ENCODE results near the gene MYO15A.

MYO15A gene, protein sequence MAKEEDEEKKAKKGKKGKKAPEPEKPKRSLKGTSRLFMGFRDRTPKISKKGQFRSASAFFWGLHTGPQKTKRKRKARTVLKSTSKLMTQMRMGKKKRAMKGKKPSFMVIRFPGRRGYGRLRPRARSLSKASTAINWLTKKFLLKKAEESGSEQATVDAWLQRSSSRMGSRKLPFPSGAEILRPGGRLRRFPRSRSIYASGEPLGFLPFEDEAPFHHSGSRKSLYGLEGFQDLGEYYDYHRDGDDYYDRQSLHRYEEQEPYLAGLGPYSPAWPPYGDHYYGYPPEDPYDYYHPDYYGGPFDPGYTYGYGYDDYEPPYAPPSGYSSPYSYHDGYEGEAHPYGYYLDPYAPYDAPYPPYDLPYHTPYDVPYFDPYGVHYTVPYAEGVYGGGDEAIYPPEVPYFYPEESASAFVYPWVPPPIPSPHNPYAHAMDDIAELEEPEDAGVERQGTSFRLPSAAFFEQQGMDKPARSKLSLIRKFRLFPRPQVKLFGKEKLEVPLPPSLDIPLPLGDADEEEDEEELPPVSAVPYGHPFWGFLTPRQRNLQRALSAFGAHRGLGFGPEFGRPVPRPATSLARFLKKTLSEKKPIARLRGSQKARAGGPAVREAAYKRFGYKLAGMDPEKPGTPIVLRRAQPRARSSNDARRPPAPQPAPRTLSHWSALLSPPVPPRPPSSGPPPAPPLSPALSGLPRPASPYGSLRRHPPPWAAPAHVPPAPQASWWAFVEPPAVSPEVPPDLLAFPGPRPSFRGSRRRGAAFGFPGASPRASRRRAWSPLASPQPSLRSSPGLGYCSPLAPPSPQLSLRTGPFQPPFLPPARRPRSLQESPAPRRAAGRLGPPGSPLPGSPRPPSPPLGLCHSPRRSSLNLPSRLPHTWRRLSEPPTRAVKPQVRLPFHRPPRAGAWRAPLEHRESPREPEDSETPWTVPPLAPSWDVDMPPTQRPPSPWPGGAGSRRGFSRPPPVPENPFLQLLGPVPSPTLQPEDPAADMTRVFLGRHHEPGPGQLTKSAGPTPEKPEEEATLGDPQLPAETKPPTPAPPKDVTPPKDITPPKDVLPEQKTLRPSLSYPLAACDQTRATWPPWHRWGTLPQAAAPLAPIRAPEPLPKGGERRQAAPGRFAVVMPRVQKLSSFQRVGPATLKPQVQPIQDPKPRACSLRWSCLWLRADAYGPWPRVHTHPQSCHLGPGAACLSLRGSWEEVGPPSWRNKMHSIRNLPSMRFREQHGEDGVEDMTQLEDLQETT (N-terminal part only)

DNA sequence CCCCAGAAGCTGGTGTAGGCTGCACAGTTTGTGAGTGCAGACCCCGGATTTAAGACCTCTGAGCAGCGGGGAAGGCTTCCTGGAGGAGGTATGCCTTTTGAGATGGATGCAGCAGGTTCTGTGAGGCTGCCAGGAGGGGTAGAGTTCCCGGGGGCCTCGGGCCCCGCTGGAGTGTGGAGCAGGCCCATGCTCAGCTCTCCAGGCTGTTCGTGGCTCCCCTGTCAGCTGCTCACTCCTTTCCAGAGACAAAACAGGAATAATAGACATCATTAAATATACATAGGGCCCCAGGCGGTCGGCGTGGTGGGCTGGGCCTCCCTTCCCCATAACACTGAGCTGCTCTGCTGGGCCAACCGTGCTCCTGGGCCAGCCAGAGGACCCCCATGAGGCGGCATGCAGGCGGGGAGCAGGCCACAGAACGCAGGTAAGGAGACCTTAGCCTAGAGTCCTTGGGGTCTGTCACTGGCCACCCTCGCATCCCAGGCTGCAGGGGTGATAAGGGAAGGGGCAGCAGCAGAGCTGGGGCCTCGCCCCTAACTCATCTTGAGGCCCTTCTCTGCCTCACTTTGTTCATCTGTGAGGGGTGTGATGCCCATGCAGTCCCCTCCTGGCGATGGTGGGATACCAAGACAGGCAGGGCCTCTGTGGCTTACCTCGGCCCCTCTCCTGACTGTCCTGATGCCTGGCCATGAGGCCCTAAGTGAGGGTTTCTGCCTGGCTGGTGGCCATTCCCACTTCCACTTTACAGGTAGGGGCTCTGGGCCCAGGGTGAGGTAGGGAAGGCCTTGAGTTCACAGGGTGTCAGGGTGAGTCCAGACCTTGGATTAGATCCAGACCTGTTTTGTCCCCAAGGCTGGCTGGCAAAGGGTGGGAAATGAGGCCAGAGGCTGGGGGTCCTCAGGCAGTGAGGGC lies at the start of gene MYO15A:
MYO15A (plus strand) TSS at position 356 of the 912 bp plus-strand sequence. CDS start 10,045 bp downstream, outside the sequence.
- H3K9ac ChIP-seq (ENCODE audit: low read depth, low read length), result no peak within 1 kb of the TSS
- H3K4me1 ChIP-seq (ENCODE audit: insufficient read depth, low read length), result peaks cover 7% of the 10 kb centered on the region
- H3K9me3 ChIP-seq (ENCODE audit: control insufficient read depth, insufficient read depth, low read length), result no peaks in the 10 kb centered on the region
- peaks cover 2% of the 10 kb centered on the region for H3K36me3 ChIP-seq (ENCODE audit: insufficient read depth, low read length)

DNA sequence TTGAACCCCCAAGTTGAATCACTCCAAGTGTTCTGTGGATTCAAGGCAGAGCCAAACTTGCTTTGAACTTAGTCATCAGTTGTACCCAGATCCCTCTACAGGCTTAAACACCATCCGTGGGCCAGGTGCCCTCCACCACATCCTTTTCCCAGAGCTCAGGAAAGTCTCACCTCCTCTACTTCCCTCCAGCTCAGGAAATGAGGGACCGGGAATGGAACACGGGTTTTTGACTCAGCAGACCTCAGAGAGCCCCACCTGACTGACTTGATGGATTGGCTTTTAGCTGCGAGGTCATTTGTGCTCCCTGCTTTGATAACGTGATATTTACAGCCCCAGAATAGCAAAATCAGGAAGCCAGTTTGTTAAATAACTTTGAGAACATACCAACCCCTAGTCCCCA lies 49.3 kb upstream of the MYO15A start:
- no peaks in the 10 kb centered on the region for H3K9me3 ChIP-seq (ENCODE audit: control insufficient read depth, insufficient read depth, low read length)
- peaks cover 3% of the 10 kb centered on the region; the same call in 1 of the 2 replicates for H3K36me3 ChIP-seq (ENCODE audit: insufficient read depth, low read length)
- H3K9ac ChIP-seq (ENCODE audit: low read depth, low read length), result no peak overlapping the region
- H3K4me1 ChIP-seq (ENCODE audit: insufficient read depth, low read length), result no peaks in the 10 kb centered on the region

DNA sequence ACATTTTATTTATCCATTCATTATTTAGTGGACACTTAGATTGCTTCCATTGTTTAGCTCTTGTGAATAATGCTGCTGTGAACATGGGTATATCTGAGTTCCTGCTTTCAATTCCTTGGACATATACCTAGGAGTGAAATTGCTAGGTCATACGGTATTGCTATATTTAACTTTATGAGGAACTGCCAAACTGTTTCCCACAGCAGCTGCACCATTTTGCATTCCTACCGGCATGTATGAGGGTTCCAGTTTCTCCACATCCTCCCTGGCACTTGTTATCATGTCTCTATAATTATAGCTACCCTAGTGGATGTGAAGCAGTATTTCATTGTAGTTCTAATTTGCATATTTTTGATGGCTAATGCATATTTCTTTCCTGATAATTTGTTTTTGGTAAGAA lies 44.5 kb upstream of the MYO15A start:
- no peaks in the 10 kb centered on the region; the same call in 1 of the 2 replicates for H3K4me1 ChIP-seq (ENCODE audit: insufficient read depth, low read length)
- H3K36me3 ChIP-seq (ENCODE audit: insufficient read depth, low read length), result no peaks in the 10 kb centered on the region; the same call in 1 of the 2 replicates
- H3K9ac ChIP-seq (ENCODE audit: low read depth, low read length), result no peak overlapping the region
- no peaks in the 10 kb centered on the region for H3K9me3 ChIP-seq (ENCODE audit: control insufficient read depth, insufficient read depth, low read length)

DNA sequence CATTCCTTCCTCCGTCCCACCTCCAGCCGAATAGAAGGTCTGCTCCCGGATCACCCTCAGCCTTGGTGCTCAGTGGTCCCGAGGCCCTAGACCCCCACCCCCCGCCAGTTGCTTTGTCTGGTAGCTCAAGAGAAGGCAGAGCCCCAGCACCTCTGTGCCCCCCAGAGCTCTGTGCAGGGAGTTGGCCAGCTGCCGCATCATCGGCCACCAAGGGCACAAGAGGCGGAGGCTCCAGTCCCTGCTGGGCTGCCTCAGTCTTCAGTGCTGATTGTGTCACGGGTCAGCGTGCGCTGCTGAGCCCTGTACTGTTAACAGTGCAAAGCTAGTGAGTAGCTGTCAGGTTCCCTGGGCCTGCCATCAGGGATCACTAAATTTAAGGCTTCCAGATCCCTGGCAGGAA lies 43.0 kb upstream of the MYO15A start:
- Histone ChIP-seq H3K36me3 (ENCODE audit: insufficient read depth, low read length) (no peaks in the 10 kb centered on the region; the same call in 1 of the 2 replicates), H3K9me3 (ENCODE audit: control insufficient read depth, insufficient read depth, low read length) (no peaks in the 10 kb centered on the region), H3K9ac (ENCODE audit: low read depth, low read length) (no peak overlapping the region), H3K4me1 (ENCODE audit: insufficient read depth, low read length) (peaks cover 1% of the 10 kb centered on the region; the same call in 1 of the 2 replicates)

DNA sequence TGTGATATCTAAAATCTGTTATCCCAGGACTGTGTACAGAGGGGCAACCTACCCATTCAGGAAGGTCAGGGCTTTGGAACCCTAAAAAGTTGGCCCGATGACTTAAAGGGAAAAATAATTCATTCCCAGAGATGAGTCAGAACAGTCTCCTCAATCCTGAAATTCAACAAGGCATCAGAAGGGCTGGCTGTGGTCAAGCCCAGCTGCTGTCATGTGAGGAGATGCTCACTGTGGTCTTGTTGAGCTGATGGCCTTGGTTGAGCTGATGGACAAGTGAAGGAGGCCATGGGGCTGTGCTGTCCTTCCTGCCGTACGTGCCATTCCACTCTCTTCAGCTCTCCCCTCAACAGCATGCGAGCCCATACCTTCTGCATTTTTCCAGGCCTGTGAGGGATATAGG lies 41.7 kb upstream of the MYO15A start:
- Histone ChIP-seq H3K4me1 (ENCODE audit: insufficient read depth, low read length) (peaks cover 5% of the 10 kb centered on the region), H3K9ac (ENCODE audit: low read depth, low read length) (no peak overlapping the region), H3K36me3 (ENCODE audit: insufficient read depth, low read length) (no peaks in the 10 kb centered on the region), H3K9me3 (ENCODE audit: control insufficient read depth, insufficient read depth, low read length) (no peaks in the 10 kb centered on the region)

DNA sequence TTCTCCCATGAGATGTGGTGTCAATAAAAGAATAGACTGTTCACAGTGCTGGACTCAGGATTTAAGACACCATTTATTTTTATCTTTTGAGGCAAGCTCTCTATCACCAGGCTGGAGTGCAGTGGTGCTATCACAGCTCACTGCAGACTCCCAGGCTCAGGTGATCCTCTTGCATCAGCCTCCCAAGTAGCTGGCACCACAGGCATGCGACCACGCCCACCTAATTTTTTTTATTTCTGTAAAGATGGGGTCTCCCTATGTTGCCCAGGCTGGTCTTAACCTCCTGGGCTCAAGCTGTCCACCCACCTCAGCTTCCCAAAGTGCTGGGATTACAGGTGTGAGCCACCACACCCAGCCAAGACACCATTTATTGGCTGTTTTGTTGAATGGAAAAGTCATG lies 39.5 kb upstream of the MYO15A start:
- Histone ChIP-seq H3K36me3 (ENCODE audit: insufficient read depth, low read length) (no peaks in the 10 kb centered on the region), H3K9ac (ENCODE audit: low read depth, low read length) (no peak overlapping the region), H3K9me3 (ENCODE audit: control insufficient read depth, insufficient read depth, low read length) (no peaks in the 10 kb centered on the region), H3K4me1 (ENCODE audit: insufficient read depth, low read length) (peaks cover 5% of the 10 kb centered on the region)

DNA sequence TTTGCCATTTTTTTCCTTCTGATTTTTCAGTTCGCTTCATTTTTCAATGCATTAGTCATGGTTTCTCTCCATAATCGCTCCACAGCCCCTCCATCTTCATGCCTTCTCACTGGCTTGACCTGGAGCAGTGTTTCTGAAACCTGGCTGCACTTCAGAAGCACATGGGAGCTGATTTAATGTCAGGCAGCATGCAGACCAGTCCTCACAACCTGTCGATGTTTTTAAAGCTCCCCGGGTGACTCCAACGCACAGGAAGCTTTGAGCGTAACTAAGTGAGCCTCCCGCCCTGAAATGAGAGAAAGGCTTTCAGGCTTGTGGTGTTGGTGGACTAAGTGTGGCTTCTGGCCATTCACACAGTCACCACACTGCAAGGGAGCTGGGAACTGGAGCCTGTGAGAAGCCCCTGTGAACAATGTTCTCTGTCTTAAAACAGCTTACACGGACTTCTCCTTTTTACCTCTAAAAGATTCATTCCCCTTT lies 37.7 kb upstream of the MYO15A start:
- H3K4me1 ChIP-seq (ENCODE audit: insufficient read depth, low read length), result peaks cover 5% of the 10 kb centered on the region
- no peaks in the 10 kb centered on the region for H3K9me3 ChIP-seq (ENCODE audit: control insufficient read depth, insufficient read depth, low read length)
- no peak overlapping the region for H3K9ac ChIP-seq (ENCODE audit: low read depth, low read length)
- H3K36me3 ChIP-seq (ENCODE audit: insufficient read depth, low read length), result no peaks in the 10 kb centered on the region

DNA sequence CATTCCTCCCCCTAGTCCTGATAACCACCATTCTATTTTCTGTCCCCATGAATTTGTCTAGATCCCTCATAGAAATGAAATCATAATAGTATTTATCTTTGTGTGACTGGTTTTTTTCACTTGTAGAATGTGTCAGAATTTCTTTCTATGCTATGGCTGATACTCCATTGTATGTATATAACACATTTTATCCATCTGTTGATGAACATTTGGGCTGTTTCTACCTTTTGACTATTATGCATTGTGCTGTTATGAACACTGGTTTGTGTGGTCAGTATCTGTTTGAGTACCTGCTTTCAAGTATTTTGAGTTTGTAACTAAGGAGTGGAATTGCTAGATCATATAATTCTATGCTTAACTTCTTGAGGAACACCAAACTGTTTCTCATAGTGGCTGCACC lies 36.8 kb upstream of the MYO15A start:
- Histone ChIP-seq H3K9me3 (ENCODE audit: control insufficient read depth, insufficient read depth, low read length) (no peaks in the 10 kb centered on the region), H3K9ac (ENCODE audit: low read depth, low read length) (no peak overlapping the region), H3K4me1 (ENCODE audit: insufficient read depth, low read length) (peaks cover 5% of the 10 kb centered on the region), H3K36me3 (ENCODE audit: insufficient read depth, low read length) (no peaks in the 10 kb centered on the region)

DNA sequence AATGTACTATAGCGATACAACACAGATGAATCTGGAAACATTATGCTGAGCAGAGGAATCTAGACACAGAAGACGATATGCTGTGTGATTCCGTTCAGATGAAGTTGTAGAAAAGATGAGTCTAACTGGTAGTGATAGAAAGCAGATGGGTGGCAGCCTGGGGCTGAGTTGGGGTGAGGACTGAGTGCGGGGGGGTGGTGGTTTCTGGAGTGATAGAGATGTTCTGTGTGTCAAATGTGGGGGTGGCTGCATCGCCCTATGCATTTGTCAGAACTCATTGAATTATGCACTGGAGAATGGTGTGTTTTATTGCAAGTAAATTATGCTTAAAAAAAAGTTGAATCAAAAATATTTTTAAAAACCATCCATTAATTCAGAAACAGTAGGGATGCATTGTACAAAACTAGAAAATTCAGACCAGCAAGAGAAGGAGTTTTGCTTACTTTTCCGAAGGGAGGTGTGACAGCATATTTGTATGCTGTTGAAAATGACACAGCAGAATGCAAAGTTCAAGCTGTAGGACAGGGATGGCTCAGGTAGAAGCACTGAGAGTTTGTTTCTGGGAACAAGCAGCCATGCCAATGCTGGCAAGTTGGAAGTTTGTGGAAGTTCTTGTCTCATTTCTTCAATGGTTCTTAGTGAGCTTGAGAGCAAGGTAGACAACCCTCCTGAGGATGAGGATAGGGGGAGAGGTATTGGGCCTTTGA lies 33.8 kb upstream of the MYO15A start:
- H3K36me3 ChIP-seq (ENCODE audit: insufficient read depth, low read length), result no peaks in the 10 kb centered on the region
- H3K9me3 ChIP-seq (ENCODE audit: control insufficient read depth, insufficient read depth, low read length), result no peaks in the 10 kb centered on the region
- no peak overlapping the region for H3K9ac ChIP-seq (ENCODE audit: low read depth, low read length)
- H3K4me1 ChIP-seq (ENCODE audit: insufficient read depth, low read length), result peaks cover 5% of the 10 kb centered on the region; the same call in 1 of the 2 replicates

DNA sequence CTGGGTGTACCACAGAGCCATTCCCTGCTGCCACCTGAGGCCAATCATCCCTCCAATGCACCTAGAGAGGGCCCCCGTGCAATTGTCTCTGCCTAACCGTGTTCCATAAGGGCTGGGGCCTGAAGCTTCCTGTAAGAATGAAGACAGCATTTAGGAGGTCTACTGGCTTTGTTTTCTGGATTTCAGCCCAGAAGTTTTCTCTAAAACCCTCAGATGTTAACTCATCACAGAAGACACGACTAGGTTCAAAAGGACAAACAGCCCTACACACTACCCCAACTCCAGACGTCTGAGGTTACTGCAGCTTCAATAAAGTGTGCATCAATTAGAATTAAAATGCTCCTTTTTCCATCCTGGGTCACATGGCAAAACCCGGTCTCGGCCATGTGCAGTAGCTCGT lies 31.6 kb upstream of the MYO15A start:
- Histone ChIP-seq H3K9ac (ENCODE audit: low read depth, low read length) (no peak overlapping the region), H3K36me3 (ENCODE audit: insufficient read depth, low read length) (no peaks in the 10 kb centered on the region), H3K9me3 (ENCODE audit: control insufficient read depth, insufficient read depth, low read length) (no peaks in the 10 kb centered on the region), H3K4me1 (ENCODE audit: insufficient read depth, low read length) (no peaks in the 10 kb centered on the region; the same call in 1 of the 2 replicates)

DNA sequence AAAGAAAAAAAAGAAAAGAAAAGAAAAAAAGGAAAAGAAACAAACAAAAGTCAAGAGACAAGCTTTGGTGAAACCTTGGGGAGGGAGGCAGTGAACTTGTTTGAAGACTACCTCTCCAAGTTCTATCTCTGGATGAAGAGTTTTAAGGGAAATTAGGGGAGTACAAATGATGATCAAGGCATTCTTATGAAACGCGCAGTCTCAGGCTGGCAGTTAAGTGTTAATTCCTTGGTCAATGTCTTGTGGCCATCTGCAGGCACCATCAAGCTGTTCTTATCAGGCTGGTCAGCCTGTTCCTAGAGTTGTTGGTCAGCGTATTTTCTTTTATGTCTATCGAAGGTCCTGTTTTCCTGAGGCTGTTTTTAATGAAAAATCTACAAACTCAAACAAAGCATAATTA lies 29.0 kb upstream of the MYO15A start:
- no peaks in the 10 kb centered on the region; the same call in 1 of the 2 replicates for H3K4me1 ChIP-seq (ENCODE audit: insufficient read depth, low read length)
- H3K9ac ChIP-seq (ENCODE audit: low read depth, low read length), result no peak overlapping the region
- H3K9me3 ChIP-seq (ENCODE audit: control insufficient read depth, insufficient read depth, low read length), result no peaks in the 10 kb centered on the region
- no peaks in the 10 kb centered on the region for H3K36me3 ChIP-seq (ENCODE audit: insufficient read depth, low read length)

DNA sequence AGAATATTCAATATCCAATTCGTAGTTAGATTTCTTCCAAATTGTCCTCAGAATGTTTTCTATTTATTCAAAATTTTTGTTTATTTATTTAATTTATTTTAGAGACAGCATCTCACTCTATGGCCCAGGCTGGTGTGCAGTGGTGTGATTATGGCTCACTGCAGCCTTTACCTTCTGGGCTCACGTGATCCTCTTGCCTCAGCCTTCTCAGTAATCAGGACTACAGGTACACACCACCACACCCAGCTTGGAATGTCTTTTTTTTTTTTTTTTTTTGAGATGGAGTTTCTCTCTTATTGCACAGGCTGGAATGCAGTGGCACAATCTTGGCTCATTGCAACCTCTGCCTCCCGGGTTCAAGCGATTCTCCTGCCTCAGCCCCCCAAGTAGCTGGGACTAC lies 24.3 kb upstream of the MYO15A start:
- no peaks in the 10 kb centered on the region for H3K9me3 ChIP-seq (ENCODE audit: control insufficient read depth, insufficient read depth, low read length)
- no peak overlapping the region for H3K9ac ChIP-seq (ENCODE audit: low read depth, low read length)
- peaks cover 6% of the 10 kb centered on the region; the same call in 1 of the 2 replicates for H3K4me1 ChIP-seq (ENCODE audit: insufficient read depth, low read length)
- H3K36me3 ChIP-seq (ENCODE audit: insufficient read depth, low read length), result no peaks in the 10 kb centered on the region
